ENCODE measurements around the gene ITGA3. TPM values are rescaled to one million over a fixed set of nuclear protein-coding genes. Genes with fewer than 3 reads are reported as not detected.

The ITGA3 gene
- total RNA-seq, 2 experiments from 2014 or later = 2.3 to 2.4 TPM

- Histone ChIP-seq H3K36me3 (ENCODE audit: insufficient read depth, low read length) (no peaks in the 10 kb centered on the region), H3K9me3 (ENCODE audit: control insufficient read depth in 1 of 2, insufficient read depth in 1 of 2, low read length in 2 of 2) (no peaks in the 10 kb centered on the region), H3K4me1 (ENCODE audit: insufficient read depth, low read length) (peaks cover 24% of the 10 kb centered on the region), H3K27ac (ENCODE audit: low read depth in 1 of 2, low read length in 2 of 2) (no peak overlapping the region), H3K27me3 (ENCODE audit: control insufficient read depth in 1 of 2, insufficient read depth in 2 of 2, low read length in 2 of 2) (peaks cover 5 to 9% of the 10 kb centered on the region in 2 experiments), H3K4me3 (ENCODE audit: low read length) (no peak overlapping the region)
- Mint-ChIP-seq H3K27ac (no peak overlapping the region), H3K4me3 (no peak overlapping the region), H3K4me1 (ENCODE audit: low read depth) (peaks cover 13% of the 10 kb centered on the region), H3K9me3 (no peaks in the 10 kb centered on the region), H3K36me3 (ENCODE audit: low read depth) (no peaks in the 10 kb centered on the region), H3K27me3 (peaks cover 22% of the 10 kb centered on the region)
- POLR2A ChIA-PET = no interaction called here
- intact Hi-C loops (cut with DNase I, micrococcal nuclease) = no loop called here
- DNase-seq (no peak), ATAC-seq (ENCODE audit: poor library complexity) (no peak)
- no peak for TF ChIP-seq CTCF (IDR thresholded peaks at IDR 0.05)
- CTCF ChIA-PET = interaction anchor here (1.9 kb wide), 1 partner anchor 8 kb away, joined by 5 read pairs; no protein-coding TSS in a partner anchor
These were observed 69.6 kb downstream of the ITGA3 start for GRCh38 chr17:50125420-50125997.

DNA sequence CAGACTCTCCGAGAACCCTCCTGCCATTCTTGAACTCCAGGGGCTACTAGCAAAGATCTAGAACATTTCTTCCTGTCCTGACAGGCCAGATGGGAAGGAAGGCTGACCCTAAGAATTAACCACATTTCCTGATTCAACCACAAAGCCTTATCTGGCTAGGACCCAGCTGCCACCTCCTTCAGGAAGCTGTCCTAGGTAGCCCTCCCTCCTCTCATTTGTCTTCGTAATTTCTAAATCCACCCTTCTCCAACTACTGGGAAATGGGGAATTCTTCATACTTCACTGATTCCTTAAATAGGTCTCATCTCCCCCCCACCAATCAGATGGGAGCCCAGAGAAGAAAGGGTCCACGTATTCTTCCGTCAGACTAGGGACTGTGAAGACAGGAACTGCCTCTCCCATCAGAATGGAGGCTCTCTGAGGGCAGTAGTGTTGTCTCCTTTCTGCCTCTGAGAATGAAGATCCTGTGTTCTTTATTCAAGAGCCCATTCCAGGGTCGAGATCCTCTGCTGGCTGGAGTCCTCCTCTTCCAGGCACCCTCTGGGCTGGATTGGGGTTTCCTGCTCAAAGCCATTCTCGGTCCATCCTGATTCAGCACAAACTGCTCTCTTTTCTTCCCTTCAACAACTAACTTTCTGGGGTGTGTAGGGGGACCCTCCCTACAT, 71.9 kb downstream of the ITGA3 start:
- Histone ChIP-seq H3K36me3 (ENCODE audit: insufficient read depth, low read length) (no peaks in the 10 kb centered on the region), H3K27ac (ENCODE audit: low read depth in 1 of 2, low read length in 2 of 2) (no peak overlapping the region), H3K4me1 (ENCODE audit: insufficient read depth, low read length) (peaks cover 35% of the 10 kb centered on the region), H3K27me3 (ENCODE audit: control insufficient read depth in 1 of 2, insufficient read depth in 2 of 2, low read length in 2 of 2) (peaks cover 10 to 13% of the 10 kb centered on the region in 2 experiments), H3K9me3 (ENCODE audit: control insufficient read depth in 1 of 2, insufficient read depth in 1 of 2, low read length in 2 of 2) (no peaks in the 10 kb centered on the region), H3K4me3 (ENCODE audit: low read length) (no peak overlapping the region)
- peaks cover 33% of the 10 kb centered on the region for H3K4me1 Mint-ChIP-seq (ENCODE audit: low read depth)
- intact Hi-C loops (cut with DNase I, micrococcal nuclease) = no loop called here
- H3K27me3 Mint-ChIP-seq = peaks cover 27% of the 10 kb centered on the region
- no peak for ATAC-seq (ENCODE audit: poor library complexity)
- ChIA-PET CTCF (interaction anchor here (0.9 kb wide), 1 partner anchor 11 kb away, joined by 3 read pairs; no protein-coding TSS in a partner anchor), POLR2A (no interaction called here)
- no peak for TF ChIP-seq CTCF (IDR thresholded peaks at IDR 0.05)
- peak in 1 of 14 experiments; percentile 15 for DNase-seq
- peaks cover 8% of the 10 kb centered on the region for H3K36me3 Mint-ChIP-seq (ENCODE audit: low read depth)
- no peak overlapping the region for H3K4me3 Mint-ChIP-seq
- no peak overlapping the region for H3K27ac Mint-ChIP-seq
- no peaks in the 10 kb centered on the region for H3K9me3 Mint-ChIP-seq

- no peak overlapping the region for H3K4me3 ChIP-seq (ENCODE audit: low read length)
- Mint-ChIP-seq H3K27me3 (peaks cover 27% of the 10 kb centered on the region), H3K9me3 (no peaks in the 10 kb centered on the region), H3K4me1 (ENCODE audit: low read depth) (peaks cover 33% of the 10 kb centered on the region), H3K36me3 (ENCODE audit: low read depth) (peaks cover 14% of the 10 kb centered on the region), H3K4me3 (peak overlapping the region; percentile 89), H3K27ac (peak overlapping the region; percentile 36)
- H3K36me3 ChIP-seq (ENCODE audit: insufficient read depth, low read length) = no peaks in the 10 kb centered on the region
- H3K4me1 ChIP-seq (ENCODE audit: insufficient read depth, low read length) = peaks cover 35% of the 10 kb centered on the region
- peaks cover 10 to 13% of the 10 kb centered on the region in 2 experiments for H3K27me3 ChIP-seq (ENCODE audit: control insufficient read depth in 1 of 2, insufficient read depth in 2 of 2, low read length in 2 of 2)
- no peaks in the 10 kb centered on the region for H3K9me3 ChIP-seq (ENCODE audit: control insufficient read depth in 1 of 2, insufficient read depth in 1 of 2, low read length in 2 of 2)
- H3K27ac ChIP-seq (ENCODE audit: low read depth in 1 of 2, low read length in 2 of 2) = no peak overlapping the region
- POLR2A ChIA-PET = no interaction called here
- DNase-seq = peak in 1 of 14 experiments; percentile 24
- CTCF ChIA-PET = no interaction called here
- ATAC-seq (ENCODE audit: poor library complexity) = no peak
- TF ChIP-seq CTCF (IDR thresholded peaks at IDR 0.05) = no peak
- intact Hi-C loops (cut with DNase I, micrococcal nuclease) = no loop called here
These were observed 72.8 kb downstream of the ITGA3 start for GRCh38 chr17:50128441-50129352.

Data from CD4-positive, alpha-beta T cell (primary cell).